Measurements from ENCODE around the gene GIMD1. TPM values are rescaled to one million over a fixed set of nuclear protein-coding genes. Genes with fewer than 3 reads are reported as not detected.

The GIMD1 gene
- total RNA-seq, 2 donors from 2014 or later: not detected

- no peaks in the 10 kb centered on the region for H3K4me1 Mint-ChIP-seq
- 83 to 94% methylated on average over 1 to 3 of the region's 3 CpGs for WGBS, 2 experiments (ENCODE audit: insufficient coverage in 1 of 2, insufficient read length in 1 of 2)
- no peak overlapping the region for H3K4me3 ChIP-seq (ENCODE audit: low read length)
Observed at GRCh38 chr4:106384878-106385277, 16.3 kb upstream of the GIMD1 start.

GRCh38 chr4:106380179-106380578 is 11.6 kb upstream of the GIMD1 start:
- no peak overlapping the region for H3K27ac ChIP-seq (ENCODE audit: low read depth, low read length)
- H3K36me3 Mint-ChIP-seq (ENCODE audit: low read depth): no peaks in the 10 kb centered on the region
- H3K4me3 Mint-ChIP-seq: no peak overlapping the region
- no peaks in the 10 kb centered on the region for H3K9me3 ChIP-seq (ENCODE audit: control insufficient read depth, low read length)
- H3K27me3 Mint-ChIP-seq (ENCODE audit: insufficient read depth): no peaks in the 10 kb centered on the region
- H3K4me3 ChIP-seq (ENCODE audit: low read length): no peak overlapping the region
- no peak overlapping the region for H3K9ac ChIP-seq (ENCODE audit: extremely low read depth, low read length, poor library complexity, severe bottlenecking)
- peaks cover 5% of the 10 kb centered on the region for H3K27me3 ChIP-seq (ENCODE audit: control insufficient read depth, insufficient read depth, low read length, poor library complexity, severe bottlenecking)
- no peaks in the 10 kb centered on the region for H3K36me3 ChIP-seq (ENCODE audit: control insufficient read depth, insufficient read depth, low read length)
- no peaks in the 10 kb centered on the region for H3K4me1 ChIP-seq (ENCODE audit: control insufficient read depth, insufficient read depth, low read length)
- H3K9me3 Mint-ChIP-seq: no peaks in the 10 kb centered on the region
- H3K4me1 Mint-ChIP-seq: no peaks in the 10 kb centered on the region
- no peak for DNase-seq
- TF ChIP-seq CTCF (conservative IDR thresholded peaks at IDR 0.05): no peak
- no peak overlapping the region for H3K27ac Mint-ChIP-seq

More at GRCh38 chr4:106384878-106385277, 16.3 kb upstream of the GIMD1 start:
- Mint-ChIP-seq H3K36me3 (ENCODE audit: low read depth) (no peaks in the 10 kb centered on the region), H3K9me3 (no peaks in the 10 kb centered on the region), H3K27me3 (ENCODE audit: insufficient read depth) (no peaks in the 10 kb centered on the region), H3K27ac (no peak overlapping the region), H3K4me3 (no peak overlapping the region)
- Histone ChIP-seq H3K27me3 (ENCODE audit: control insufficient read depth, insufficient read depth, low read length, poor library complexity, severe bottlenecking) (no peaks in the 10 kb centered on the region), H3K9ac (ENCODE audit: extremely low read depth, low read length, poor library complexity, severe bottlenecking) (no peak overlapping the region), H3K4me1 (ENCODE audit: control insufficient read depth, insufficient read depth, low read length) (no peaks in the 10 kb centered on the region), H3K36me3 (ENCODE audit: control insufficient read depth, insufficient read depth, low read length) (no peaks in the 10 kb centered on the region), H3K9me3 (ENCODE audit: control insufficient read depth, low read length) (no peaks in the 10 kb centered on the region), H3K27ac (ENCODE audit: low read depth, low read length) (no peak overlapping the region)
- no peak for DNase-seq
- no peak for TF ChIP-seq CTCF (conservative IDR thresholded peaks at IDR 0.05)

GRCh38 chr4:106373026-106373425 is 4.4 kb upstream of the GIMD1 start:
- Histone ChIP-seq H3K9ac (ENCODE audit: extremely low read depth, low read length, poor library complexity, severe bottlenecking) (no peak overlapping the region), H3K36me3 (ENCODE audit: control insufficient read depth, insufficient read depth, low read length) (no peaks in the 10 kb centered on the region), H3K27me3 (ENCODE audit: control insufficient read depth, insufficient read depth, low read length, poor library complexity, severe bottlenecking) (no peaks in the 10 kb centered on the region), H3K9me3 (ENCODE audit: control insufficient read depth, low read length) (no peaks in the 10 kb centered on the region), H3K27ac (ENCODE audit: low read depth, low read length) (no peak overlapping the region), H3K4me3 (ENCODE audit: low read length) (no peak overlapping the region), H3K4me1 (ENCODE audit: control insufficient read depth, insufficient read depth, low read length) (no peaks in the 10 kb centered on the region)
- H3K9me3 Mint-ChIP-seq: no peaks in the 10 kb centered on the region
- H3K27ac Mint-ChIP-seq: no peak overlapping the region
- H3K4me1 Mint-ChIP-seq: peaks cover 4% of the 10 kb centered on the region
- no peak overlapping the region for H3K4me3 Mint-ChIP-seq
- no peaks in the 10 kb centered on the region for H3K27me3 Mint-ChIP-seq (ENCODE audit: insufficient read depth)
- DNase-seq: no peak
- TF ChIP-seq CTCF (conservative IDR thresholded peaks at IDR 0.05): no peak
- no peaks in the 10 kb centered on the region for H3K36me3 Mint-ChIP-seq (ENCODE audit: low read depth)
- WGBS, 2 experiments (ENCODE audit: insufficient coverage in 1 of 2, insufficient read length in 1 of 2): 98% methylated on average over 3 of the region's 3 CpGs; no CpG with 5 or more reads in 1 of the 2 experiments

Measured in endodermal cell (in vitro differentiated cells).